ENCODE results near the gene MACROD2. TPM values are rescaled to one million over a fixed set of nuclear protein-coding genes. Genes with fewer than 3 reads are reported as not detected.

MACROD2 gene
- total and polyA plus RNA-seq, 9 donors, result 3.7 to 25.5 (median 7.8) TPM

DNA sequence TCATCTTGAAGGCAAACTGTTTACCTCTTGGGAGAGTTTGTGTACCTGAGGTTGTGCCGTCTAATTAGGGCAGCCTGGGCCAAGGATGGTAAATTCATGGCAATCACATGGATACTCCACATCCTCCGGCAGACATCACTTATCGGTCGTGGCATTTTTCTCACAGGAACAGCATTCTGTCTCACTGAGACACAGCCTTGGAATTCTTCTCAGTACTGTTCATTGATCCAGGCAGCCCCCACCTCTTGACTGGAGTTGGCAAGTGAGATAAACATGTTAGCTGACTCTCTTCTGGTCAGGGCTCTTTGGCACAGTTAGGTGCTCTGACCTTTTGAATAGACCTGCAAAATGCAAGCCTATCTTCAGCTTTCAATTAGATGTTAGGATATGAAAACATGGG lies 853.5 kb downstream of the MACROD2 start:
- TF ChIP-seq, protein P1, sequence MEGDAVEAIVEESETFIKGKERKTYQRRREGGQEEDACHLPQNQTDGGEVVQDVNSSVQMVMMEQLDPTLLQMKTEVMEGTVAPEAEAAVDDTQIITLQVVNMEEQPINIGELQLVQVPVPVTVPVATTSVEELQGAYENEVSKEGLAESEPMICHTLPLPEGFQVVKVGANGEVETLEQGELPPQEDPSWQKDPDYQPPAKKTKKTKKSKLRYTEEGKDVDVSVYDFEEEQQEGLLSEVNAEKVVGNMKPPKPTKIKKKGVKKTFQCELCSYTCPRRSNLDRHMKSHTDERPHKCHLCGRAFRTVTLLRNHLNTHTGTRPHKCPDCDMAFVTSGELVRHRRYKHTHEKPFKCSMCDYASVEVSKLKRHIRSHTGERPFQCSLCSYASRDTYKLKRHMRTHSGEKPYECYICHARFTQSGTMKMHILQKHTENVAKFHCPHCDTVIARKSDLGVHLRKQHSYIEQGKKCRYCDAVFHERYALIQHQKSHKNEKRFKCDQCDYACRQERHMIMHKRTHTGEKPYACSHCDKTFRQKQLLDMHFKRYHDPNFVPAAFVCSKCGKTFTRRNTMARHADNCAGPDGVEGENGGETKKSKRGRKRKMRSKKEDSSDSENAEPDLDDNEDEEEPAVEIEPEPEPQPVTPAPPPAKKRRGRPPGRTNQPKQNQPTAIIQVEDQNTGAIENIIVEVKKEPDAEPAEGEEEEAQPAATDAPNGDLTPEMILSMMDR (IDR thresholded peaks at IDR 0.05), result no peak
- TF ChIP-seq POLR2A (IDR thresholded peaks at IDR 0.05), result no peak
- TF ChIP-seq EP300 (IDR thresholded peaks at IDR 0.05), result no peak
- Histone ChIP-seq H3K9me3 (no peaks in the 10 kb centered on the region), H3K27me3 (no peaks in the 10 kb centered on the region), H3K4me1 (ENCODE audit: insufficient read depth) (no peaks in the 10 kb centered on the region), H3K27ac (no peak overlapping the region), H3K36me3 (no peaks in the 10 kb centered on the region), H3K4me3 (no peak overlapping the region)
- DNase-seq, result no peak
- WGBS, 3 donors, result 88 to 93% (median 90%) methylated on average over 4 of the region's 4 CpGs
- intact Hi-C loops (cut with DNase I), result no loop called here

DNA sequence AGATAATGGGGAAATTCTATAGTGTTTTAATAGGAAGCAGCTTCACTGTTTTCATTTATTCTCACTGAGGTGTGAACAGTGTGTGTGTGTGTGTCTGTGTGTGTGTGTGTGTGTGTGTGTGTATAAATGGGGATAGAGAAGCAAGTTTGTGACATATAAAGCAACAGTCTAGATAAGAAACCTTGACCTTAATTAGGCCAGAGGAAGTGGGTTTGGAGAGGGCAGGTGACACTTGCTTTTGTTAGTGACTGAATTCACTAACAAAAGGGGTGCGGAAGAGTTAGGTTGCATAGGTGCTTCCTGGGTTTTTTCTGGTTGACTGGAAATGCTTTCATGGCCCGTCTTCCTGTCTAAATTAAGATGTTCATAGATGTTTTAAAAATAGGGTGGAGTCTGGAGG lies 857.8 kb downstream of the MACROD2 start:
- Histone ChIP-seq H3K4me1 (ENCODE audit: insufficient read depth) (no peaks in the 10 kb centered on the region), H3K4me3 (no peak overlapping the region), H3K27ac (no peak overlapping the region), H3K27me3 (no peaks in the 10 kb centered on the region), H3K9me3 (no peaks in the 10 kb centered on the region), H3K36me3 (no peaks in the 10 kb centered on the region)
- DNase-seq, result no peak
- TF ChIP-seq, protein P1 (IDR thresholded peaks at IDR 0.05), result no peak
- no peak for TF ChIP-seq POLR2A (IDR thresholded peaks at IDR 0.05)
- no peak for TF ChIP-seq EP300 (IDR thresholded peaks at IDR 0.05)
- 90 to 94% (median 93%) methylated on average over 2 of the region's 2 CpGs for WGBS, 3 donors
- intact Hi-C loops (cut with DNase I), result no loop called here

DNA sequence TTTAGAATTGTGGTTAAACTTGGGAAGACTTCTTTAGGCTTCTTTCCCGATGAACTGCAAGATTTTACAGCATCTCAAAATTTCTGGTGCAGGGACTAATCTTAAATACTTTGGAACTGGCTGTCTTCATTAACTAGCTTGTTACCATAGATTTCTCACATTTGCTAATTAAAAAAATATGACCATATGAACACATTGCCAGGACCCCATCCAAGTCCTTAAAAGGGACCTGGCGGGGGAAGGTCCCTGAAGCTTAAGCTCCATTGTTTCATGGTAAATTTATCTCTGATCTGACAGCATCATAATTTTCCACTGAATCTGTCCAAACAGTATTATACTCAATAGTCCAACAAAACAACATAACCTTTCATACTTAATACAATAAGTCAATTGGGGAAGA lies 859.9 kb downstream of the MACROD2 start:
- intact Hi-C loops (cut with DNase I), result no loop called here
- Histone ChIP-seq H3K36me3 (no peaks in the 10 kb centered on the region), H3K4me1 (ENCODE audit: insufficient read depth) (no peaks in the 10 kb centered on the region), H3K9me3 (no peaks in the 10 kb centered on the region), H3K4me3 (no peak overlapping the region), H3K27ac (no peak overlapping the region), H3K27me3 (no peaks in the 10 kb centered on the region)
- TF ChIP-seq POLR2A (IDR thresholded peaks at IDR 0.05) (no peak), EP300 (IDR thresholded peaks at IDR 0.05) (no peak)
- TF ChIP-seq, protein P1 (IDR thresholded peaks at IDR 0.05), result no peak
- DNase-seq, result no peak
- WGBS, 3 donors, result 78 to 91% (median 89%) methylated on average over 2 of the region's 2 CpGs

DNA sequence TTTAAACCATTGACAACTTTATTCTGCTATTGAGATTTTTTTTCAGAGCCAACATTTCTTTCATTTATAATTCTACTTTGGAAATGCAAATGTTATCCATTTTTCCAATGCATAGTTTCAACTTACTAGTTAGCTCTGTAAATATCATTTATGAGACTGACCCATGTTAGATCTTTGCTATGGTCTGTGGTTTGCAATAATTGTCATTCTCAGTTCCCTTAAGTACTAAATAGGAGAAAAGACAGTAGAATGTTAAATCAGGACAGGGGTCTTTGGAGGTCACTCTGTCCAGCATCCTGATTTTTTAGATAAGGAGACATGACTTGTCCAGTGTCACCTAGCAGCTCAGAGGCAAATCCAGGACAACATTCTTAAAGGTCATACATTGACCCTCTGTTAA lies 864.3 kb downstream of the MACROD2 start:
- TF ChIP-seq, protein P1 (IDR thresholded peaks at IDR 0.05), result no peak
- no peak for TF ChIP-seq EP300 (IDR thresholded peaks at IDR 0.05)
- TF ChIP-seq POLR2A (IDR thresholded peaks at IDR 0.05), result no peak
- no peaks in the 10 kb centered on the region for H3K4me1 ChIP-seq (ENCODE audit: insufficient read depth)
- H3K4me3 ChIP-seq, result no peak overlapping the region
- H3K9me3 ChIP-seq, result no peaks in the 10 kb centered on the region
- H3K27me3 ChIP-seq, result no peaks in the 10 kb centered on the region
- DNase-seq, result no peak
- H3K27ac ChIP-seq, result no peak overlapping the region
- no peaks in the 10 kb centered on the region for H3K36me3 ChIP-seq
- intact Hi-C loops (cut with DNase I), result no loop called here

DNA sequence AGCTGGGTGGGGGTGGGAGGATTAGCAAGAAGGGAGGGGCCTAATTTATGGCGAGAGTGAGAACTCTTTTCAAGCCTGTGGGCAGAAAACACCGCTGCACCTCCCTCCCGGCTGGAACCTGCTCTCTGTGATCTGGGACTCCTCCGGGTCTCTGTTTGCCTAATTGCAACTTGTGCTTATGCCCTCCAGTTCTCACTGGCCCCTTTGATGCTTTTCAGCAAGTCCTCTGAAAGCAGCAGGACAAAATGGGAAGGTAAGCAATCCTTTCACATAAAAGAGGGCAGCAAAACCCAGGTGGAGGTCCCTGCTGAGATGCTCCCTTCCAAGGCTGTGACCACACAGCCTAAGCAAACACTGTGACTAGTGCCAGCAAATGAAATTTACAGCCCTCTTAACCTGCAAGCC lies 865.1 kb downstream of the MACROD2 start:
- no peak overlapping the region for H3K4me3 ChIP-seq
- intact Hi-C loops (cut with DNase I), result no loop called here
- 14 to 22% (median 18%) methylated on average over 4 of the region's 4 CpGs for WGBS, 3 donors
- DNase-seq, result no peak
- no peak for TF ChIP-seq EP300 (IDR thresholded peaks at IDR 0.05)
- TF ChIP-seq, protein P1 (IDR thresholded peaks at IDR 0.05), result no peak
- TF ChIP-seq POLR2A (IDR thresholded peaks at IDR 0.05), result no peak
- H3K27me3 ChIP-seq, result no peaks in the 10 kb centered on the region
- no peaks in the 10 kb centered on the region for H3K4me1 ChIP-seq (ENCODE audit: insufficient read depth)
- H3K27ac ChIP-seq, result no peak overlapping the region
- no peaks in the 10 kb centered on the region for H3K9me3 ChIP-seq
- H3K36me3 ChIP-seq, result no peaks in the 10 kb centered on the region

All from ovary (tissue), 9 donors.